Esophagus muscularis mucosa (tissue), 4 donors: ENCODE measurements around the gene TMEM235.

ENCODE experiments used
- EP300 ChIP-seq: sonication (generic); formaldehyde crosslinking; IDR thresholded peaks from one replicate; pipeline ENCODE4 v1.6.1; 2017; ENCODE audit warnings: antibody characterized with exemption
- POLR2A ChIP-seq: fragments of 450-650 bp; IDR thresholded peaks from one replicate; pipeline ENCODE4 v1.6.1; 2017; ENCODE audit warnings: antibody characterized with exemption, moderate library complexity, mild to moderate bottlenecking, low read depth
- POLR2AphosphoS5 ChIP-seq, 2 donors: sonication (generic); formaldehyde crosslinking; IDR thresholded peaks; one replicate each; pipeline ENCODE4 v1.6.1; 2017; ENCODE audit warnings: antibody characterized with exemption in 2 of 2
- TF ChIP-seq, protein P1 (sequence below), 3 experiments: fragments of 200-600 bp in 2 of 3; fragments of 450-650 bp in 1 of 3; sonication (generic) in 2 of 3; IDR thresholded peaks; one replicate each; pipeline ENCODE4 v1.5.1; 2017 to 2019; ENCODE audit warnings: antibody characterized with exemption in 3 of 3, mild to moderate bottlenecking in 2 of 3, moderate library complexity in 1 of 3

DNA sequence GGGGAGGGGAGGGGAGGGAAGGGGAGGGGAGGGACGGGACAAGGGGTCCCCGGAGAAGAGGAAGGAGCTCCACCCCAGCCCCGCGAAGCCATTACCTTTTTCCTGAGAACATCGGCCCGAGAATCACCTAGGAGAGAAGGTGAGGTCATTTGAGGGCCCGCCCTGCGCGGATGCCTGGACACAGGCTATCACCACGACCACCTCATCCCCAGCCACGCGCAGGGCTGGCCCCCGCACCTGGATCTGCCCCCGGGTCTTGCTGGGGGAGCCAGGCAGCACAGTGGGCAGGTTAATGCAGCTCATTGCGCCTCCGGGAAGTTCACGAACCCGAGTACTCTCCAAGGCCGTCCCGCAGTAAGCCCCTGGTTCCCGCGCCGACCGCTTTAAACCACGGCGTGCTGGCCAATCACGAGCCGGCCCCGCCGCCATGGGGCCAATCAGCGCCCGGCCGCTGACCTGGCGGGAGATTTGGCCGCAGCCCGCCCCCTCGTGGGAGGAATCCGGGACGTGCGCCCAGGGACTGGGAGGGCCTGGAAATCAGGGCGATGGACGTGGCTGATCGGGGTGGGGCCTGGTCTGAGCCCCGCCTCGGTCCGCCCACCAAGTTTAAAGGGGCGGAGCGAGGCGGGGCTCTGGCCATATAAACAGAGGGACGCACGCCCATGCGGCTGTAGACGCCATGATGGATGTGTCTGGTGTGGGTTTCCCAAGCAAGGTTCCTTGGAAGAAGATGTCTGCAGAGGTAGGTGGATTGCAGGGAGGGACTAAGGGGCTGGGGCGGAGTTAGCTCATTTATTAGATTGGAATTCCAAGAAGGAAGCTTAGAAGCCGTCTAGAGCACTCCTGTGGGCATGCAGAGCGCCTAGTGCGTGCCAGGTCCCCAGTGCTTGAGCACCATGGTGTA, 44.5 kb upstream of the TMEM235 start, which contains the start of the genes AFMID and TK1:
- TF ChIP-seq POLR2A (no peak), POLR2AphosphoS5 (IDR thresholded peaks at IDR 0.05) (peak; percentile 63 to 86), EP300 (no peak)
- TF ChIP-seq, protein P1, sequence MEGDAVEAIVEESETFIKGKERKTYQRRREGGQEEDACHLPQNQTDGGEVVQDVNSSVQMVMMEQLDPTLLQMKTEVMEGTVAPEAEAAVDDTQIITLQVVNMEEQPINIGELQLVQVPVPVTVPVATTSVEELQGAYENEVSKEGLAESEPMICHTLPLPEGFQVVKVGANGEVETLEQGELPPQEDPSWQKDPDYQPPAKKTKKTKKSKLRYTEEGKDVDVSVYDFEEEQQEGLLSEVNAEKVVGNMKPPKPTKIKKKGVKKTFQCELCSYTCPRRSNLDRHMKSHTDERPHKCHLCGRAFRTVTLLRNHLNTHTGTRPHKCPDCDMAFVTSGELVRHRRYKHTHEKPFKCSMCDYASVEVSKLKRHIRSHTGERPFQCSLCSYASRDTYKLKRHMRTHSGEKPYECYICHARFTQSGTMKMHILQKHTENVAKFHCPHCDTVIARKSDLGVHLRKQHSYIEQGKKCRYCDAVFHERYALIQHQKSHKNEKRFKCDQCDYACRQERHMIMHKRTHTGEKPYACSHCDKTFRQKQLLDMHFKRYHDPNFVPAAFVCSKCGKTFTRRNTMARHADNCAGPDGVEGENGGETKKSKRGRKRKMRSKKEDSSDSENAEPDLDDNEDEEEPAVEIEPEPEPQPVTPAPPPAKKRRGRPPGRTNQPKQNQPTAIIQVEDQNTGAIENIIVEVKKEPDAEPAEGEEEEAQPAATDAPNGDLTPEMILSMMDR (IDR thresholded peaks at IDR 0.05) = peak; percentile 79 to 99 (median 93)
